Ishikawa (cell line): Measurements from ENCODE around the gene TXNDC8.

Experiments
- CEBPB ChIP-seq: IDR thresholded peaks from 2 replicates; pipeline ENCODE4 v1.6.1; 2012
- CREB1 ChIP-seq: IDR thresholded peaks from 2 replicates; pipeline ENCODE4 v1.6.1; 2012; ENCODE audit warnings: low read depth
- EP300 ChIP-seq: IDR thresholded peaks from 2 replicates; pipeline ENCODE4 v1.6.1; 2012; ENCODE audit warnings: borderline replicate concordance
- NFIC ChIP-seq: IDR thresholded peaks from 2 replicates; pipeline ENCODE4 v1.6.1; 2012
- REST ChIP-seq: IDR thresholded peaks from 2 replicates; pipeline ENCODE4 v1.6.1; 2012; ENCODE audit warnings: low read depth, mild to moderate bottlenecking
- USF1 ChIP-seq: IDR thresholded peaks from 2 replicates; pipeline ENCODE4 v1.6.1; 2012

DNA sequence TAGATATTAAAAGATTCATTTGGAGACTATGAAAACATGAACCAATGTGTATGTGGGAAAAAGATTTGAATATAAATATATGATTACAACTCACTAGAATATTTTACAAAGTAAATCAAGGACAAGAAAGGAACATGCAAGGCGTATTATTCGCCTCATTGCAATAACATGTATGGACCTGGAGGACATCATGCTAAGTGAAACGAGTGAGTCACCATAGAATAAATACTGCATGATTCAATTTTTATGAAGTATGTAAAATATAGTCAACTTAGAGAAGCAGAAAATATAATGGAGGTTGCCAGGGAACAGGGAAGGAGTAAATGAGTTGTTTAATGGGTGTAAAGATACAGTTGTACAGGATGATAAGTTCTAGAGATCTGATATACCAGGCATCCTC is 4.9 kb downstream of the TXNDC8 start:
- TF ChIP-seq CEBPB (no peak), USF1 (no peak), EP300 (no peak), REST (no peak), NFIC (no peak), CREB1 (no peak)
